Activated CD8-positive, alpha-beta memory T cell treated with anti-CD3 and anti-CD28 coated beads for 1 hour (primary cell): Measurements from ENCODE around the gene MBP.

ENCODE experiments used
- DNase-seq, 2 donors: peaks; one replicate each; pipeline ENCODE4 v3.0.0-alpha.2; 2020; ENCODE audit warnings: low read depth in 1 of 2; ENCODE audit errors: extremely low read depth in 1 of 2

The MBP gene

GRCh38 chr18:77054606-77055428 lies 77.8 kb downstream of the MBP start:
- peak; percentile 56 to 70 for DNase-seq

GRCh38 chr18:77054288-77054605 lies 78.3 kb downstream of the MBP start:
- DNase-seq = no peak

- no peak for DNase-seq
These were observed 78.8 kb downstream of the MBP start for GRCh38 chr18:77053616-77054287.

GRCh38 chr18:77052983-77053309 lies 79.6 kb downstream of the MBP start:
- no peak for DNase-seq

GRCh38 chr18:77052297-77052982 lies 80.1 kb downstream of the MBP start:
- no peak for DNase-seq

GRCh38 chr18:77051581-77052296 lies 80.8 kb downstream of the MBP start:
- DNase-seq = no peak

- no peak for DNase-seq
These were observed 82.6 kb downstream of the MBP start for GRCh38 chr18:77049938-77050337.

GRCh38 chr18:77047803-77048419 lies 84.7 kb downstream of the MBP start:
- no peak for DNase-seq

GRCh38 chr18:77046994-77047393 lies 85.6 kb downstream of the MBP start:
- no peak for DNase-seq

GRCh38 chr18:77046409-77046808 lies 86.2 kb downstream of the MBP start:
- no peak for DNase-seq

GRCh38 chr18:77045677-77046076 lies 86.9 kb downstream of the MBP start:
- no peak for DNase-seq

GRCh38 chr18:77044866-77045664 lies 87.5 kb downstream of the MBP start:
- no peak for DNase-seq

GRCh38 chr18:77043541-77044280 lies 88.9 kb downstream of the MBP start:
- no peak for DNase-seq

- DNase-seq = no peak
These were observed 90.0 kb downstream of the MBP start for GRCh38 chr18:77042583-77042982.

GRCh38 chr18:77039196-77040130 lies 93.1 kb downstream of the MBP start:
- DNase-seq = no peak

- no peak for DNase-seq
These were observed 94.3 kb downstream of the MBP start for GRCh38 chr18:77038182-77038858.

- no peak for DNase-seq
These were observed 95.0 kb downstream of the MBP start for GRCh38 chr18:77037567-77037966.
